Measurements from ENCODE around the gene KLF4.
"Not testable (repeated sequence)": the region's sequence is repeated elsewhere in the genome, so short reads cannot be mapped to it uniquely, and the experiment has no call there.

The KLF4 gene

GRCh38 chr9:107489687-107490605 is at the start of gene KLF4:
TSS of gene KLF4 (minus strand) at chr9:107489769. CDS start at chr9:107489172, 597 bp downstream.
- in situ Hi-C loops (cut with MboI; ENCODE audit: low sequenced_read_pairs), result no loop called here

- in situ Hi-C loops (cut with MboI; ENCODE audit: low sequenced_read_pairs), result no loop called here
These were observed 46.9 kb upstream of the KLF4 start for GRCh38 chr9:107536462-107536861.

- in situ Hi-C loops (cut with MboI; ENCODE audit: low sequenced_read_pairs), result no loop called here
These were observed 45.0 kb upstream of the KLF4 start for GRCh38 chr9:107534510-107535078.

GRCh38 chr9:107530679-107531078 is 41.1 kb upstream of the KLF4 start:
- in situ Hi-C loops (cut with MboI; ENCODE audit: low sequenced_read_pairs), result no loop called here

GRCh38 chr9:107528686-107529085 is 39.1 kb upstream of the KLF4 start:
- in situ Hi-C loops (cut with MboI; ENCODE audit: low sequenced_read_pairs), result no loop called here

GRCh38 chr9:107523539-107523938 is 34.0 kb upstream of the KLF4 start:
- in situ Hi-C loops (cut with MboI; ENCODE audit: low sequenced_read_pairs), result no loop called here

- in situ Hi-C loops (cut with MboI; ENCODE audit: low sequenced_read_pairs), result no loop called here
These were observed 30.6 kb upstream of the KLF4 start for GRCh38 chr9:107520186-107520585.

GRCh38 chr9:107518037-107518807 is 28.7 kb upstream of the KLF4 start:
- in situ Hi-C loops (cut with MboI; ENCODE audit: low sequenced_read_pairs), result no loop called here

GRCh38 chr9:107513464-107514100 is 24.0 kb upstream of the KLF4 start:
- in situ Hi-C loops (cut with MboI; ENCODE audit: low sequenced_read_pairs), result no loop called here

GRCh38 chr9:107504585-107505455 is 15.3 kb upstream of the KLF4 start:
- in situ Hi-C loops (cut with MboI; ENCODE audit: low sequenced_read_pairs), result no loop called here

- in situ Hi-C loops (cut with MboI; ENCODE audit: low sequenced_read_pairs), result no loop called here
These were observed 12.9 kb upstream of the KLF4 start for GRCh38 chr9:107502464-107502863.

- in situ Hi-C loops (cut with MboI; ENCODE audit: low sequenced_read_pairs), result not testable (repeated sequence)
These were observed 11.0 kb upstream of the KLF4 start for GRCh38 chr9:107500421-107501200.

GRCh38 chr9:107496976-107497375 is 7.4 kb upstream of the KLF4 start:
- in situ Hi-C loops (cut with MboI; ENCODE audit: low sequenced_read_pairs), result no loop called here

GRCh38 chr9:107492381-107492970 is 2.9 kb upstream of the KLF4 start:
- in situ Hi-C loops (cut with MboI; ENCODE audit: low sequenced_read_pairs), result no loop called here

GRCh38 chr9:107491081-107492053 is 1.8 kb upstream of the KLF4 start:
- in situ Hi-C loops (cut with MboI; ENCODE audit: low sequenced_read_pairs), result no loop called here

- in situ Hi-C loops (cut with MboI; ENCODE audit: low sequenced_read_pairs), result not testable (repeated sequence)
These were observed 1.0 kb upstream of the KLF4 start for GRCh38 chr9:107490606-107490970.

GRCh38 chr9:107489144-107489673 is 360 bp downstream of the KLF4 start:
- in situ Hi-C loops (cut with MboI; ENCODE audit: low sequenced_read_pairs), result no loop called here

Measured in HL-60/S4 (cell line).